ENCODE results near the gene CEP112. TPM values are rescaled to one million over a fixed set of nuclear protein-coding genes. Genes with fewer than 3 reads are reported as not detected.

The CEP112 gene
- total and polyA plus RNA-seq, 2 of the 4 experiments (the other 2 are of a cell fraction) = 2.5 to 5.6 TPM

- no peaks in the 10 kb centered on the region for H3K9me3 ChIP-seq (ENCODE audit: control insufficient read depth, insufficient read depth, low read length)
- H2BK5ac ChIP-seq (ENCODE audit: low read depth, low read length, poor library complexity, severe bottlenecking) = no peak overlapping the region
- H3K27me3 ChIP-seq (ENCODE audit: control insufficient read depth, insufficient read depth, low read length) = no peaks in the 10 kb centered on the region
- H3K4me1 ChIP-seq (ENCODE audit: control insufficient read depth, insufficient read depth, low read length) = peaks cover 2% of the 10 kb centered on the region; the same call in 1 of the 2 replicates
- dilution Hi-C loops (cut with HindIII; ENCODE audit: low sequenced_read_pairs, unreplicated experiment) (no loop called here), in situ Hi-C loops (cut with MboI; ENCODE audit: low sequenced_read_pairs) (no loop called here), intact Hi-C loops (cut with micrococcal nuclease) (no loop called here)
- peaks cover 2% of the 10 kb centered on the region; the same call in 1 of the 2 replicates for H3K36me3 ChIP-seq (ENCODE audit: control insufficient read depth, insufficient read depth, low read length)
- DNase-seq (peak; percentile 38), ATAC-seq (ENCODE audit: low read depth) (peak; percentile 29; the same call in 1 of the 2 replicates)
- CTCF ChIA-PET = no interaction called here
- H3K23ac ChIP-seq (ENCODE audit: low read depth, low read length) = no peak overlapping the region
- no peak overlapping the region for H2BK20ac ChIP-seq (ENCODE audit: low read depth, low read length)
- no peak overlapping the region; the same call in 1 of the 2 replicates for H3K14ac ChIP-seq (replicated peaks; ENCODE audit: low read depth, low read length)
- H2AFZ ChIP-seq (replicated peaks; ENCODE audit: low read length, poor library complexity) = no peak overlapping the region
- H4K91ac ChIP-seq (ENCODE audit: insufficient read depth, low read depth, low read length) = no peak overlapping the region
- H2BK120ac ChIP-seq (ENCODE audit: low read depth, low read length) = no peak overlapping the region
- no peak overlapping the region for H3K4ac ChIP-seq (ENCODE audit: low read depth, low read length)
- no peak overlapping the region for H4K5ac ChIP-seq (ENCODE audit: low read depth, low read length)
- no peak overlapping the region for H3K27ac ChIP-seq (ENCODE audit: insufficient read depth, low read length)
- no peaks in the 10 kb centered on the region for H3K79me1 ChIP-seq (ENCODE audit: low read depth in 1 of 2, low read length in 2 of 2)
- no peak overlapping the region for H3K9ac ChIP-seq (ENCODE audit: low read depth, low read length)
- TF ChIP-seq MAZ (IDR thresholded peaks at IDR 0.05; ENCODE audit: borderline replicate concordance, low read depth, low read length) = no peak
- no peak for TF ChIP-seq USF2 (IDR thresholded peaks at IDR 0.05; ENCODE audit: low read depth, low read length)
- no peak for TF ChIP-seq RFX5 (IDR thresholded peaks at IDR 0.05; ENCODE audit: low read depth, low read length)
- TF ChIP-seq MXI1 (IDR thresholded peaks at IDR 0.05; ENCODE audit: borderline replicate concordance, low read depth, low read length) = no peak
- TF ChIP-seq BHLHE40 (IDR thresholded peaks at IDR 0.05; ENCODE audit: low read depth, low read length) = no peak
- TF ChIP-seq NFE2L2 (IDR thresholded peaks at IDR 0.05; ENCODE audit: low read depth, low read length) = no peak
- TF ChIP-seq SMC3 (IDR thresholded peaks at IDR 0.05; ENCODE audit: low read depth, low read length) = no peak
- no peak for TF ChIP-seq RAD21 (IDR thresholded peaks at IDR 0.05; ENCODE audit: low read length)
- no peak for TF ChIP-seq CEBPB (IDR thresholded peaks at IDR 0.05; ENCODE audit: low read depth, low read length)
- no peak for TF ChIP-seq CTCF (conservative IDR thresholded peaks at IDR 0.05; ENCODE audit: low read depth, low read length)
- TF ChIP-seq CHD1 (IDR thresholded peaks at IDR 0.05; ENCODE audit: low read depth, low read length) = no peak
- TF ChIP-seq ELK1 (IDR thresholded peaks at IDR 0.05; ENCODE audit: borderline replicate concordance, low read depth, low read length) = no peak
- peaks cover 4% of the 10 kb centered on the region; the same call in 1 of the 2 replicates for H3K9me1 ChIP-seq (ENCODE audit: insufficient read depth, low read length)
- no peak overlapping the region for H4K8ac ChIP-seq (ENCODE audit: low read depth in 2 of 2, low read length in 2 of 2)
- WGBS, 2 experiments (ENCODE audit: extremely low coverage in 2 of 2, insufficient read length in 1 of 2) = no CpG with 5 or more reads among the region's 1 CpG
- H2AK5ac ChIP-seq (ENCODE audit: low read depth, low read length) = no peak overlapping the region
- H2AK9ac ChIP-seq (replicated peaks; ENCODE audit: low read depth, low read length, poor library complexity) = peak overlapping the region; percentile 71
- H3K18ac ChIP-seq (ENCODE audit: low read depth, low read length) = no peak overlapping the region
- H4K20me1 ChIP-seq (ENCODE audit: insufficient read depth, low read length) = no peaks in the 10 kb centered on the region
- no peak overlapping the region for H2BK15ac ChIP-seq (ENCODE audit: low read depth, low read length)
- no peak overlapping the region for H3K4me3 ChIP-seq (ENCODE audit: insufficient read depth, low read depth, low read length)
- POLR2A ChIA-PET (ENCODE audit: unreplicated experiment) = no interaction called here
- no TSS peak for BruUV-seq (replicated peaks)
- H3K4me2 ChIP-seq (ENCODE audit: low read depth, low read length) = no peak overlapping the region
- H3K56ac ChIP-seq (ENCODE audit: extremely low read depth, insufficient read depth, low read length) = no peak overlapping the region
Observed at GRCh38 chr17:66123163-66123562, 68.8 kb downstream of the CEP112 start.

Data from IMR-90 (cell line).